H9 (cell line): Measurements from ENCODE around the gene CCDC51. TPM values are rescaled to one million over a fixed set of nuclear protein-coding genes. Genes with fewer than 3 reads are reported as not detected.
A peak's percentile ranks its signal among the peaks of the same experiment; 100 is the strongest.

Experiments
- DNase-seq: peaks from one replicate; pipeline ENCODE4 v3.0.0-alpha.2; 2017
- H2AFZ ChIP-seq: one replicate; pipeline ENCODE4 v1.6.1; 2013; ENCODE audit warnings: mild to moderate bottlenecking, low read length, control low read depth, moderate library complexity
- H2AK5ac ChIP-seq: 2 replicates; pipeline ENCODE4 v1.6.1; 2013; ENCODE audit warnings: low read length, control low read depth, mixed read lengths; ENCODE audit not compliant: insufficient read length
- H2BK120ac ChIP-seq: one replicate; pipeline ENCODE4 v1.6.1; 2013; ENCODE audit warnings: low read depth, mild to moderate bottlenecking, low read length, control low read depth, inconsistent platforms; ENCODE audit not compliant: poor library complexity, severe bottlenecking
- H2BK12ac ChIP-seq: 2 replicates; pipeline ENCODE4 v1.6.1; 2013; ENCODE audit warnings: low read length, control low read depth, mixed read lengths, low read depth; ENCODE audit not compliant: insufficient read length
- H2BK15ac ChIP-seq: 2 replicates; pipeline ENCODE4 v1.6.1; 2013; ENCODE audit warnings: low read depth, low read length, control low read depth
- H2BK20ac ChIP-seq: one replicate; pipeline ENCODE4 v1.6.1; 2013; ENCODE audit warnings: low read depth, mild to moderate bottlenecking, low read length, control low read depth, inconsistent platforms; ENCODE audit not compliant: poor library complexity, severe bottlenecking
- H2BK5ac ChIP-seq: 2 replicates; pipeline ENCODE4 v1.6.1; 2013; ENCODE audit warnings: low read length, control low read depth, mixed read lengths; ENCODE audit not compliant: insufficient read length
- H3K14ac ChIP-seq: 2 replicates; pipeline ENCODE4 v1.6.1; 2013; ENCODE audit warnings: low read length, control low read depth; ENCODE audit not compliant: insufficient read depth
- H3K18ac ChIP-seq: 2 replicates; pipeline ENCODE4 v1.6.1; 2013; ENCODE audit warnings: low read depth, mild to moderate bottlenecking, mixed read lengths, low read length, control low read depth; ENCODE audit not compliant: insufficient read length
- H3K23ac ChIP-seq: 2 replicates; pipeline ENCODE4 v1.6.1; 2013; ENCODE audit warnings: low read length, control low read depth, mixed read lengths, low read depth; ENCODE audit not compliant: insufficient read length
- H3K23me2 ChIP-seq: 2 replicates; pipeline ENCODE4 v1.6.1; 2013; ENCODE audit warnings: low read depth, mild to moderate bottlenecking, mixed read lengths, low read length, control low read depth; ENCODE audit not compliant: insufficient read length, poor library complexity, severe bottlenecking
- H3K27ac ChIP-seq: 2 replicates; pipeline ENCODE4 v1.5.1; 2013; ENCODE audit warnings: low read length, control low read depth, mixed read lengths, low read depth; ENCODE audit not compliant: insufficient read length
- H3K27me3 ChIP-seq: 2 replicates; pipeline ENCODE4 v1.6.1; 2013; ENCODE audit warnings: low read length, control low read depth, inconsistent platforms; ENCODE audit not compliant: insufficient read depth
- H3K4ac ChIP-seq: 2 replicates; pipeline ENCODE4 v1.6.1; 2013; ENCODE audit warnings: low read depth, mild to moderate bottlenecking, control low read depth, inconsistent platforms, low read length, moderate library complexity
- H3K4me1 ChIP-seq: 2 replicates; pipeline ENCODE4 v1.6.1; 2013; ENCODE audit warnings: low read length, control low read depth, inconsistent platforms; ENCODE audit not compliant: insufficient read depth
- H3K4me2 ChIP-seq: 2 replicates; pipeline ENCODE4 v1.6.1; 2013; ENCODE audit warnings: low read length, control low read depth, mixed read lengths; ENCODE audit not compliant: insufficient read length, insufficient read depth
- H3K56ac ChIP-seq: 2 replicates; pipeline ENCODE4 v1.6.1; 2013; ENCODE audit warnings: low read depth, mild to moderate bottlenecking, mixed read lengths, low read length, control low read depth; ENCODE audit not compliant: insufficient read length
- H3K79me1 ChIP-seq: 2 replicates; pipeline ENCODE4 v1.6.1; 2013; ENCODE audit warnings: low read depth, mild to moderate bottlenecking, moderate library complexity, low read length, control low read depth, inconsistent platforms; ENCODE audit not compliant: insufficient read depth, poor library complexity, severe bottlenecking
- H3K79me2 ChIP-seq: 2 replicates; pipeline ENCODE4 v1.6.1; 2013; ENCODE audit warnings: low read length, control low read depth, inconsistent platforms; ENCODE audit not compliant: insufficient read depth
- H3K9ac ChIP-seq: 2 replicates; pipeline ENCODE4 v1.6.1; 2013; ENCODE audit warnings: low read length, control low read depth, mixed read lengths; ENCODE audit not compliant: insufficient read length; ENCODE audit errors: extremely low read depth
- H3K9me3 ChIP-seq: one replicate; pipeline ENCODE4 v1.6.1; 2013; ENCODE audit warnings: low read depth, low read length, inconsistent platforms; ENCODE audit not compliant: control insufficient read depth
- H3T11ph ChIP-seq: one replicate; pipeline ENCODE4 v1.6.1; 2013; ENCODE audit warnings: mild to moderate bottlenecking, low read length, control low read depth, inconsistent platforms
- H4K20me1 ChIP-seq: one replicate; pipeline ENCODE4 v1.6.1; 2013; ENCODE audit not compliant: control insufficient read depth, insufficient read length, insufficient read depth
- H4K5ac ChIP-seq: 2 replicates; pipeline ENCODE4 v1.6.1; 2013; ENCODE audit warnings: low read depth, mild to moderate bottlenecking, mixed read lengths, low read length, control low read depth; ENCODE audit not compliant: insufficient read length
- H4K8ac ChIP-seq: replicated peaks from 2 replicates; pipeline ENCODE4 v1.6.1; 2013; ENCODE audit warnings: low read length, control low read depth, mixed read lengths, low read depth; ENCODE audit not compliant: insufficient read length
- H4K91ac ChIP-seq: 2 replicates; pipeline ENCODE4 v1.6.1; 2013; ENCODE audit warnings: low read depth, mild to moderate bottlenecking, moderate library complexity, mixed read lengths, low read length, control low read depth; ENCODE audit not compliant: insufficient read length
- H3K27ac Mint-ChIP-seq, 3 experiments: 2 replicates in 2 of 3; 3 replicates in 1 of 3; pipeline ENCODE4 v1.8.0; 2020 to 2021; ENCODE audit warnings: mixed read lengths in 3 of 3, mild to moderate bottlenecking in 1 of 3, moderate library complexity in 1 of 3
- H3K27me3 Mint-ChIP-seq: 2 replicates; pipeline ENCODE4 v1.8.0; 2021; ENCODE audit warnings: low read depth, mild to moderate bottlenecking, moderate library complexity, mixed read lengths
- H3K36me3 Mint-ChIP-seq, 3 experiments: 2 replicates in 2 of 3; 3 replicates in 1 of 3; pipeline ENCODE4 v1.8.0; 2020 to 2021; ENCODE audit warnings: low read depth in 3 of 3, mixed read lengths in 3 of 3; ENCODE audit not compliant: insufficient read depth in 1 of 3
- H3K4me1 Mint-ChIP-seq, 2 experiments: 2 replicates each; pipeline ENCODE4 v1.8.0; 2020; ENCODE audit warnings: mixed read lengths in 2 of 2
- H3K4me3 Mint-ChIP-seq, 2 experiments: 2 replicates in 1 of 2; 3 replicates in 1 of 2; pipeline ENCODE4 v1.8.0; 2020 to 2021; ENCODE audit warnings: mild to moderate bottlenecking in 2 of 2, mixed read lengths in 2 of 2, moderate library complexity in 1 of 2
- H3K9me3 Mint-ChIP-seq, 2 experiments: 2 replicates in 1 of 2; 3 replicates in 1 of 2; pipeline ENCODE4 v1.8.0; 2020; ENCODE audit warnings: mild to moderate bottlenecking in 2 of 2, mixed read lengths in 2 of 2, moderate library complexity in 1 of 2
- CTCF ChIP-seq: fragments of 200-600 bp; sonication (generic); conservative IDR thresholded peaks from 3 replicates; pipeline ENCODE4 v1.8.0; 2021; ENCODE audit warnings: antibody characterized with exemption, mild to moderate bottlenecking
- WGBS: extraction: QIAGEN DNeasy Blood & Tissue Kit; methylation state at CpG from one replicate; pipeline ENCODE4 v1.1.7; 2013; ENCODE audit warnings: missing lambda C conversion rate, low lambda C conversion rate, mixed read lengths; ENCODE audit not compliant: insufficient read length; ENCODE audit errors: extremely low coverage; 5-methylcytosine and 5-hydroxymethylcytosine counted together
- total RNA-seq: library from RNA; stranded (reverse); gene quantifications from 2 replicates; pipeline ENCODE4 v1.2.1, GENCODE V29; 2021

CCDC51 gene
- total RNA-seq, 1 experiment from 2014 or later, result 20.0 TPM

- H3K79me2 ChIP-seq, result no peaks in the 10 kb centered on the region
- H2AFZ ChIP-seq, result no peak overlapping the region
- no peak overlapping the region for H2BK5ac ChIP-seq
- no peak overlapping the region for H4K8ac ChIP-seq
- no peak overlapping the region for H4K91ac ChIP-seq
- H3K4ac ChIP-seq, result no peak overlapping the region
- no peaks in the 10 kb centered on the region for H3K27me3 Mint-ChIP-seq
- no CpG with 5 or more reads among the region's 4 CpGs for WGBS
- no peak overlapping the region for H2BK15ac ChIP-seq
- no peak overlapping the region for H3K23ac ChIP-seq
- H3T11ph ChIP-seq, result no peak overlapping the region
- no peaks in the 10 kb centered on the region for H4K20me1 ChIP-seq
- H2BK12ac ChIP-seq, result no peak overlapping the region
- no peaks in the 10 kb centered on the region for H3K79me1 ChIP-seq
- H2BK120ac ChIP-seq, result no peak overlapping the region
- H3K4me3 Mint-ChIP-seq, result no peak overlapping the region
- H3K18ac ChIP-seq, result no peak overlapping the region
- no peak overlapping the region for H3K4me2 ChIP-seq
- H3K9me3 ChIP-seq, result no peaks in the 10 kb centered on the region
- H3K27me3 ChIP-seq, result no peaks in the 10 kb centered on the region
- H3K9ac ChIP-seq, result no peak overlapping the region
- H3K14ac ChIP-seq, result no peak overlapping the region
- no peak overlapping the region for H3K27ac ChIP-seq
- peaks cover 47 to 93% (median 87%) of the 10 kb centered on the region in 3 experiments for H3K36me3 Mint-ChIP-seq
- no peak overlapping the region for H2AK5ac ChIP-seq
- H3K4me1 ChIP-seq, result no peaks in the 10 kb centered on the region
- H2BK20ac ChIP-seq, result no peak overlapping the region
- no peak for DNase-seq
- peak overlapping the region; percentile 31 to 60 (median 57); a peak in 2 of 7 replicates for H3K27ac Mint-ChIP-seq
- H3K23me2 ChIP-seq, result no peaks in the 10 kb centered on the region
- H3K4me1 Mint-ChIP-seq, result no peaks in the 10 kb centered on the region
- no peak for TF ChIP-seq CTCF
- H4K5ac ChIP-seq, result no peak overlapping the region
- H3K9me3 Mint-ChIP-seq, result no peaks in the 10 kb centered on the region
- no peak overlapping the region for H3K56ac ChIP-seq
These were observed 23.4 kb downstream of the CCDC51 start for GRCh38 chr3:48416546-48416945.
